H4 (cell line): ENCODE results near the gene MYH11. TPM values are rescaled to one million over a fixed set of nuclear protein-coding genes. Genes with fewer than 3 reads are reported as not detected.
"Not testable (repeated sequence)": the region's sequence is repeated elsewhere in the genome, so short reads cannot be mapped to it uniquely, and the experiment has no call there.

Experiments used
- DNase-seq: peaks from one replicate; pipeline ENCODE4 v3.0.0-alpha.2; 2015; ENCODE audit warnings: low spot score
- total RNA-seq: library from RNA; depleted of rRNA; stranded (reverse); fragments of >200 nt; shearing (Covaris generic); gene quantifications from 2 replicates; pipeline ENCODE4 v1.2.3, GENCODE V29; 2014; rRNA removed

MYH11 gene
- total RNA-seq, 1 experiment from 2014 or later = not detected

DNA sequence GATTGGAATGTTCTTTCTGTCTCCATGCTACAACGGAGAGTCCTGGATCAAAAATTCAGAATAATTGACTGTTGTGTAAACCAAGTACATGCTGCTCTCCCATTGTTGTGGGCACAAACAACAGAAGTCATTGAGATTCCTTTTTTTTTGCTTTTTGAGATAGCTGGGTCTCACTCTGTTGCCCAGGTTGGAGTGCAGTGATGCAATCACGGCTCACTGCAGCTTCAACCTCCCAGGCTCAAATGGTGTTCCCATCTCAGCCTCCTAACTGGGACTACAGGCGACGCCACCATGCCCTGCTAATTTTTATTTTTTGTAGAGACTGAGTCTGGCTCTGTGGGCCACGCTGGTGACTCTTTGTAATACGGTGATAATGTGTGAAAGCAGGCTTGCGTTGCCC, 182.3 kb downstream of the MYH11 start:
- no peak for DNase-seq

DNA sequence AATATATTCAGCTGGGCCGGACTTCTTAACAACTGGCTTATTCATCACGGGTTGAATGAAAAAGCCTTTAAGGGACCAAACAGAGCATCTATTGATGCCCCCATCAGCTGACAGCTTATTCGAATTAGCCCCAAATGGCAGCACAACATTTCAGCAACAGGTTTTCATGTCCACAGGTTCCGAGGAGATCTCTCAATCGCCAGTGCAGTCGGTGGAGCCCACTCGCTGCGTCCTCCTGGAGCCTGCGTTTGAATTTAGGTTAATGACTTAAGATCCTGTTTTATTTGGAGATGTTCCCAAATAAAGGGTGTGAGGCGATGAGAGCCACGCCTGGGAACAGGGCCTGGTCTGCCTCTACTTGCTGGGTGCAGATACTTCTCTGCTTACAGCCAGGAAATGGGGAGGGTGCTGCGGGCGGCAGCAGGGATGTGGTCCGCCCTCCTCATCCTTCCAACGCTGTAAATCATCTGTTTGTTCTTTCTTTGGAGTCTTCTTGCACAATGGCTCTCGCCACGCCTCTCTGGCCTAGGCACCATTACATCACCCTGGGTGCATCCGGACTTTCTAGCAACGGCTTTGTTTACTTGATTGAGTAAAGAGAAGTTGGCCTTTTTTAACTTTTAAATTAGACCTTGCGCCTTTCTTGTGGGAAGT, 184.2 kb downstream of the MYH11 start:
- peak; percentile 95 for DNase-seq

DNA sequence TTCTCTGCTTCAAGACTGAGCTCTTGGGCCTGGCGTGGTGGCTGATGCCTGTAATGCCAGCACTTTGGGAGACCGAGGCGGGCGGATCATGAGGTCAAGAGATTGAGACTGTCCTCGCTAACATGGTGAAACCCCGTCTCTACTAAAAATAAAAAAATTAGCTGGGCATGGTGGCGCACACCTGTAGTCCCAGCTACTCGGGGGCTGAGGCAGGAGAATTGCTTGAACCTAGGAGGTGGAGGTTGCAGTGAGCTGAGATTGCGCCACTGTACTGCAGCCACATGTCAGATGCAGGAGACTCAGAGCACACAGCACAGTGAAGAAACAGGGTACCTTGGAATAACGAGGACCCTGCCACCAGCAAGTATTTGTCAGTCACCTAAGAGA, 184.7 kb downstream of the MYH11 start:
- not testable (repeated sequence) for DNase-seq

DNA sequence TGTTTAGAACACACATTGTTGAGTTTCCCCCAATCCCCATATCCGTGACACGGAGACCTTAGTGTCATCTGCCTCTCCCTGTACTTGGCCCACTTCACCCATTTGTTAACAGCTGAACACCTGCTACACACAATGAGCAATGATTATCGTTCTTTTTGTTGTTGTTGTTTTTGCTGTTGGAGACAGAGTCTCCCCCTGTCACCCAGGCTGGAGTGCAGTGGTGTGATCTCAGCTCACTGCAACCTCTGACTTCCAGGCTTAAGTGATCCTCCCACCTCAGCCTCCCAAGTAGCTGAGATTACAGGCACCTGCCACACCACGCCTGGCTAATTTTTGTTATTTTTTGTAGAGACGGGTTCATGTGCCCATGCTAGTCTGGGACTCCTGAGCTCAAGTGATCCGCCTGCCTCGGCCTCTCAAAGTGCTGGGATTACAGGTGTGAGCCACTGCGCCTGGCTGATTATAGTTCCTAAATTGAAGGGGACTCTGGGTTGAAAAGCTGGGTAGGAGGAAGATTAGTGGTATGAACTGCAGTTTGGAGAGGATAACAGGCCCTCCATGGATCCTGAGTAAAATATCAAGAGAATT, 185.2 kb downstream of the MYH11 start:
- DNase-seq = no peak

DNA sequence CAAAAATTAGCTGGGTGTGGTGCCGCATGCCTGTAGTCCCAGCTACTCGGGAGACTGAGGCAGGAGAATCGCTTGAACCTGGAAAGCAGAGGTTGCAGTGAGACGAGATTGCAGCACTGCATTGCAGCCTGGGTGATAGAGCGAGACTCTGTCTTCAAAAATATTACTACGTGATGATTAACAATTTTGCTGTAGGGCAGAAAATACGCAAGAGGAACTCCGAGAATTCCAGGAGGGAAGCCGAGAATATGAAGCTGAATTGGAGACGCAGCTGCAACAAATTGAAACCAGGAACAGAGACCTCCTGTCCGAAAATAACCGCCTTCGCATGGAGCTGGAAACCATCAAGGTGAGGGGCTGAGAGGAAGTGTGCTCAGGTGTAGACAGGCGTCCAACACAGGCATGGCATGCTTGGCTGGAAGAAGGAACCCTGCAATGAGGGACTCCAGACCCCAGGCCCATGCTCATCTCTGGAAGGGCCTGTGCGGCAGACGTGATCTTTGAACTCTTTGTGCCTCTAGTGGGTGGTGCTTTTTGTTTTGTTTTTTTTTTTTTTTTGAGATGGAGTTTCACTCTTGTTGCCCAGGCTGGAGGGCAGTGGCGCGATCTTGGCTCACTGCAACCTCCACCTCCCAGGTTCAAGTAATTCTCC, 189.6 kb downstream of the MYH11 start:
- DNase-seq = no peak

DNA sequence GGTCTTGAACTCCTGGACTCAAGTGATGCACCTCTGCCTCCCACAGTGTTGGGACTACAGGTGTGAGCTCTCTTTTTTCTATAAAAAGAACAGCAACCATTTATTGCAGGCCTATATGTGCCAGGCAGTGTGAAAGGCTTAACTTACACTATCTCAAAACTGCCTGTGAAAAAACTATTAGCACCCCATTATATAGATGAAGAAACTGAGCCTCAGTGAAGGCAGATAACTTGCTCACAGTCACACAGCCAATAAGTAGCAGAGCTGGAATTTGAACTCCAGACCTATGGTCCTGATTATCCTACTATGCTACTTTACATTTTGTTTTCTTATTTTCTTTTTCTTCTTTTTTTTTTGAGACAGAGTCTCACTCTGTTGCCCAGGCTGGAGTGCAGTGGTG, 191.7 kb downstream of the MYH11 start:
- DNase-seq = no peak

DNA sequence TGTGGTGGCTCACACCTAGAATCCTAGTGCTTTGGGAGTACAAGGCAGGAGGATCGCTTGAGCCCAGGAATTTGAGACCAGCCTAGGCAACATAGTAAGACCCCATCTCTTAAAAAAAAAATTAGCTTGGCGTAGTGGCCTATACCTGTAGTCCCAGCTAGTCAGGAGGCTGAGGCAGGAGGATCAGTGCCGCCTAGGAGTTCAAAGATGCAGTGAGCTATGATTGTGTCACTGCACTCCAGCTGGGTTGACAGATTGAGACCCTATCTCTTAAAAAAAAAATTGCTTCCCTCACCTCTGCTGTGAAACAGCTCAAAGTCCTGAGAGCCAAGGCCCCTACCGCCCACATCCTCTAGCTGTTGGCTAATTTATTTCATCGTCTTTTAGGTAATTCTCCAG, 196.6 kb downstream of the MYH11 start:
- no peak for DNase-seq

DNA sequence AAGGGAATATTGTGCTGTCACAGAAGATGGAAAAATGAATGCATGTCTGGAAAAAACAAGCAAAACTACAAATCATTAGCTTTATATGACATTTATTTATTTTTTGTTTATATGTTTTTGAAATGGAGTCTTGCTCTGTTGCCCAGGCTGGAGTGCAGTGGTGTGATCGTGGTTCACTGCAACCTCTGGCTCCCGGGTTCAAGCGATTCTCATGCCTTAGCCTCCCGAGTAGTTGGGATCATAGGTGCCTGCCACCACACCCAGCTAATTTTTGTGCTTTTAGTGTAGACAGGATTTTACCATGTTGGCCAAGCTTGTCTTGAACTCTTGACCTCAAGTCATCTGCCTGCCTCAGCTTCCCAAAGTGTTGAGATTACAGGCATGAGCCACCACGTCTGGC, 198.3 kb downstream of the MYH11 start:
- DNase-seq = no peak

DNA sequence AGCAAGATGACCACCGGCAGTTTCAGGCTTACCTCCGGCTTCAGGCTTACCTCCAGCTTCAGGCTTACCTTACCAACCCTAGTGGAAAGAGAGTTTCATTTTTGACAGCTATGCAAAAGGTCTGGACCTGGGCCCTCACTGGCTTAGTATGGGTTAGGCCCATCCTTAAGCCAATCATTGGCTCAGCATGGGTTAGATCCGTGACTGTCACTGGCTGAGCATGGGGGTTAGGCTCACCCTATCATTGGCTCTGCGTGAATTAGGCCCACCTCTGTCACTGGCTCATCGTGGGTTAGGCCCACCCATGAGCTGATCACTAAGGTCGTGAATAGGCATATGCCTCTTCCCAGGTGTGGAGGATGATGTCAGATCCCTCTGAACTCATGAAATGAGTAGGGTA, 198.7 kb downstream of the MYH11 start:
- DNase-seq = no peak

DNA sequence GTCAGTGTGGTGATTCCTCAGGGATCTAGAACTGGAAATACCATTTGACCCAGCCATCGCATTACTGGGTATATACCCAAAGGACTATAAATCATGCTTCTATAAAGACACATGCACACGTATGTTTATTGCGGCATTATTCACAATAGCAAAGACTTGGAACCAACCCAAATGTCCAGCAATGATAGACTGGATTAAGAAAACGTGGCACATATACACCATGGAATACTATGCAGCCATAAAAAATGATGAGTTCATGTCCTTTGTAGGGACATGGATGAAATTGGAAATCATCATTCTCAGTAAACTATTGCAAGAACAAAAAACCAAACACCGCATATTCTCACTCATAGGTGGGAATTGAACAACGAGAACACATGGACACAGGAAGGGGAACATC, 201.3 kb downstream of the MYH11 start:
- not testable (repeated sequence) for DNase-seq

DNA sequence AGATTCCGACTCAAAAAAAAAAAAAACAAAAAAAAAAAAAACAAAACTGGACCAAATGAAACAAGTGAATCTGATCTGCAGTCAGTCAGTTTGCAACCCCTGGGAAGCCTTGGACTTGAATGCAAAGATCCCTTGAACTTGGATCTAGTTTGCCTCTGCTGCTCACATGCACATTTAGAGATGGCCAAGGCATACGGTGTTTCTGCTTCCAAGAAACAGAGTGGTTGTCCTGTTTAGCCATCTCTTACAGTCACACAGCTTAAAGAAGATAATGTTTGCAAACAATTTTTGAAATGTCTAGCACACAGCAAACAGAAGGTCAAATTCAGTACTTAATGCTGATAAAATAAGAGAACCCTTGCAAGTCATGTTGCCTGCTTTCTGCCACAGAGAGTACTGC, 202.2 kb downstream of the MYH11 start:
- no peak for DNase-seq

DNA sequence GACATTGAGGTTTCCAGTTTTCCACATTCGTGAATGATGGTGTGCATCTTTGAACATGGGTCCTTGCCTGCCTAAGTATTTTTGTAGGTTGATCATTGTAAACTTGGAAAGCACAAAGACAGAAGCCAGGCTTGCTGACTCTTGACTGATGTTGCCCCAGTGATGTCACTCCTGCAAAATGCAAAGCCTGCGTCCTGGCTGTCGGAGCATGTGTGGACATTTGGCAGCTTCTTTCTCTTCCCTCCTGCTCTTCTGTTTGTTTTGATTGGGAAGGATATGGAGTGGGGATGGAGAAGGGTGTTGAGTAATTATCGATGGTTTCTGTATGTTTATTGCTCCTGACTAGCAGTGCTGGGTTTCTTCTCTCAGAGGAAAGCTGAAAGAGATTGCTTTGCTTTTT, 203.6 kb downstream of the MYH11 start:
- DNase-seq = no peak

Other genes with a start within 250 kb of the MYH11 start
- 3.4 and 4.8 TPM in 2 replicates for gene MARF1, start 213.9 kb downstream of the MYH11 start, total RNA-seq
- gene NDE1, start 206.8 kb downstream of the MYH11 start, total RNA-seq = 19.7 and 20.4 TPM in 2 replicates
- 87.2 and 108 TPM in 2 replicates for gene CEP20, start 31.6 kb upstream of the MYH11 start, total RNA-seq
- 9.7 and 12.5 TPM in 2 replicates for gene ABCC1, start 92.6 kb upstream of the MYH11 start, total RNA-seq